ENCODE results near the gene IMPG2. TPM values are rescaled to one million over a fixed set of nuclear protein-coding genes. Genes with fewer than 3 reads are reported as not detected.
A peak's percentile ranks its signal among the peaks of the same experiment; 100 is the strongest.

IMPG2 gene
- total RNA-seq, 1 experiment from 2014 or later, result 0.18 TPM

DNA sequence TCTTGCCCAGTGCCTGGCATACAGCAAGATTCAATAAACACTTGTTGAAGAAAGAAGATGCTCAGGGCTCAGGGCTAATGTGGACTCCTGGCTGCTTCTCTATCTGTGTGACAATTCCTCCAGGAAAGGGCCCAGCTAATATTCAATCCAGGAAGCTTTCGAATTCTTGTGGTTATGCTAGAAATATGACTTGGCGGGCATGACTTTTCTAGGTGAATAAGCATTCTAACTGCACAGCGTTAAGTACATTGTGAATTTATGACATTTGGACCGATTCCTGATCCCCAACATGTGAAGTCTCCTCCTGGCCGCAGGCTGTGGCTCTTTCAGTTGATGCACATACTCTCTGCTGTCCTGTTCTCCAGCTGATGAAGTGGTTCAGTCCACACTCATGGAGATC lies 117.0 kb downstream of the IMPG2 start:
- intact Hi-C loops (cut with micrococcal nuclease), result no loop called here
- ChIA-PET POLR2A (ENCODE audit: unreplicated experiment) (no interaction called here), CTCF (no interaction called here)
- Histone ChIP-seq H3K4me2 (ENCODE audit: low read length) (no peak overlapping the region), H3K79me2 (ENCODE audit: low read length) (no peaks in the 10 kb centered on the region), H4K20me1 (ENCODE audit: low read length) (no peaks in the 10 kb centered on the region), H3K9me3 (ENCODE audit: low read length) (no peaks in the 10 kb centered on the region), H3K36me3 (ENCODE audit: low read depth, low read length) (no peaks in the 10 kb centered on the region), H3K9ac (ENCODE audit: low read length) (no peak overlapping the region), H3K9me2 (replicated peaks; ENCODE audit: low read length) (no peaks in the 10 kb centered on the region), H3K4me3 (ENCODE audit: low read length) (no peak overlapping the region), H3F3A (ENCODE audit: low read length, unreplicated experiment) (no peaks in the 10 kb centered on the region), H3K27me3 (ENCODE audit: low read length) (no peaks in the 10 kb centered on the region), H3K4me1 (ENCODE audit: insufficient read depth, low read length) (peaks cover 12% of the 10 kb centered on the region), H2AFZ (ENCODE audit: low read length) (0 out of 2 replicates have a peak overlapping the region, but pooled peaks have one; percentile 20), H3K27ac (ENCODE audit: low read length) (no peak overlapping the region)
- ATAC-seq, result peak; percentile 76
- no peak for TF ChIP-seq EZH2phosphoT487 (IDR thresholded peaks at IDR 0.05; ENCODE audit: borderline replicate concordance, low read length)
- TF ChIP-seq, protein P1, sequence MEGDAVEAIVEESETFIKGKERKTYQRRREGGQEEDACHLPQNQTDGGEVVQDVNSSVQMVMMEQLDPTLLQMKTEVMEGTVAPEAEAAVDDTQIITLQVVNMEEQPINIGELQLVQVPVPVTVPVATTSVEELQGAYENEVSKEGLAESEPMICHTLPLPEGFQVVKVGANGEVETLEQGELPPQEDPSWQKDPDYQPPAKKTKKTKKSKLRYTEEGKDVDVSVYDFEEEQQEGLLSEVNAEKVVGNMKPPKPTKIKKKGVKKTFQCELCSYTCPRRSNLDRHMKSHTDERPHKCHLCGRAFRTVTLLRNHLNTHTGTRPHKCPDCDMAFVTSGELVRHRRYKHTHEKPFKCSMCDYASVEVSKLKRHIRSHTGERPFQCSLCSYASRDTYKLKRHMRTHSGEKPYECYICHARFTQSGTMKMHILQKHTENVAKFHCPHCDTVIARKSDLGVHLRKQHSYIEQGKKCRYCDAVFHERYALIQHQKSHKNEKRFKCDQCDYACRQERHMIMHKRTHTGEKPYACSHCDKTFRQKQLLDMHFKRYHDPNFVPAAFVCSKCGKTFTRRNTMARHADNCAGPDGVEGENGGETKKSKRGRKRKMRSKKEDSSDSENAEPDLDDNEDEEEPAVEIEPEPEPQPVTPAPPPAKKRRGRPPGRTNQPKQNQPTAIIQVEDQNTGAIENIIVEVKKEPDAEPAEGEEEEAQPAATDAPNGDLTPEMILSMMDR (conservative IDR thresholded peaks at IDR 0.05; ENCODE audit: low read depth, low read length), result no peak
- TF ChIP-seq EZH2 (IDR thresholded peaks at IDR 0.05; ENCODE audit: low read length, unreplicated experiment), result no peak
- BruUV-seq (replicated peaks), result no TSS peak
- peak; percentile 72 for DNase-seq

DNA sequence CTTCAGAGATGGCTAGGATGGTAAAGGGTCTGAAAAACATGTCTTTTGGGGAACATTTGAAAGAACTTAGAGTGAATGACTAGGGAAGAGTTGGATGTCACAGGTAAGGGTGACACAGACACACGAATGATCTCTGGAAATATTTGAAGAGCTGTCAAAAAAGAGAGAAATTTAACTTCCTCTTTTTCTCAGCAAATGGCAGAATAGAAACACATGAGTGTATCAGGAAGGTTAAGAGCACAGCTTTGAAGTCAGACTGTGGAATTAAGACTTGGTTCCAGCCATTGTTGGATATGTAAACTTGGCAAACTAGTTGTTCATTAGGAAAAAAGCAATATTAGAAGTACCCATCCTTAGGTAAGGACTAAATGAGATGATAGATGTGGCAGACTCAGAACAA lies 117.7 kb downstream of the IMPG2 start:
- DNase-seq (no peak), ATAC-seq (no peak)
- Histone ChIP-seq H3K79me2 (ENCODE audit: low read length) (no peaks in the 10 kb centered on the region), H3K4me2 (ENCODE audit: low read length) (no peak overlapping the region), H3K4me1 (ENCODE audit: insufficient read depth, low read length) (peaks cover 12% of the 10 kb centered on the region), H3K9ac (ENCODE audit: low read length) (no peak overlapping the region), H3K4me3 (ENCODE audit: low read length) (no peak overlapping the region), H3K36me3 (ENCODE audit: low read depth, low read length) (no peaks in the 10 kb centered on the region), H3F3A (ENCODE audit: low read length, unreplicated experiment) (no peaks in the 10 kb centered on the region), H3K27ac (ENCODE audit: low read length) (no peak overlapping the region), H4K20me1 (ENCODE audit: low read length) (no peaks in the 10 kb centered on the region), H3K9me2 (replicated peaks; ENCODE audit: low read length) (no peaks in the 10 kb centered on the region), H3K27me3 (ENCODE audit: low read length) (no peaks in the 10 kb centered on the region), H2AFZ (ENCODE audit: low read length) (no peak overlapping the region), H3K9me3 (ENCODE audit: low read length) (no peaks in the 10 kb centered on the region)
- POLR2A ChIA-PET (ENCODE audit: unreplicated experiment), result no interaction called here
- CTCF ChIA-PET, result no interaction called here
- intact Hi-C loops (cut with micrococcal nuclease), result no loop called here
- no TSS peak for BruUV-seq (replicated peaks)
- TF ChIP-seq EZH2 (IDR thresholded peaks at IDR 0.05; ENCODE audit: low read length, unreplicated experiment) (no peak), EZH2phosphoT487 (IDR thresholded peaks at IDR 0.05; ENCODE audit: borderline replicate concordance, low read length) (no peak)
- TF ChIP-seq, protein P1 (conservative IDR thresholded peaks at IDR 0.05; ENCODE audit: low read depth, low read length), result no peak

DNA sequence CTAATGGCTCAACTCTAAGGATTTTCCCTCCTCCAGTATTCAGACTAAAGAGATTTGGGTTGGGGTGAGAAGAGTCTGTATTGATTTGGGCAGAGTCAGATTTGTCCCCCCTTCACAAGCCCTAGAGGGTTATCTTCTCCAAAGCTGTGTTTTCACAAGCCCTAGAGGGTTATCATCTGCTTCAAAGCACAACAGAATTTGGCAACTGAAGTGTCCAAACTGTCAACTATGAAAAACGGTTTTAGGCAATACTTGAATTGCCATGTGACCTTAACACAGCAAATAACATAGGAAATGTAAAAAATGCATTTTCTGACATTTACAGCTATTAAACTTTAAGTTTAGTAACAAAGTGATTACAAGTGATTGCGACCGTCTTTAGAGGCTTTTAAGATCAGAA lies 119.9 kb downstream of the IMPG2 start:
- Histone ChIP-seq H3K4me2 (ENCODE audit: low read length) (no peak overlapping the region), H4K20me1 (ENCODE audit: low read length) (no peaks in the 10 kb centered on the region), H3K9me3 (ENCODE audit: low read length) (no peaks in the 10 kb centered on the region), H3K79me2 (ENCODE audit: low read length) (no peaks in the 10 kb centered on the region), H3K27me3 (ENCODE audit: low read length) (no peaks in the 10 kb centered on the region), H3K36me3 (ENCODE audit: low read depth, low read length) (no peaks in the 10 kb centered on the region), H3K9me2 (replicated peaks; ENCODE audit: low read length) (no peaks in the 10 kb centered on the region), H3F3A (ENCODE audit: low read length, unreplicated experiment) (no peaks in the 10 kb centered on the region), H3K9ac (ENCODE audit: low read length) (no peak overlapping the region), H3K4me1 (ENCODE audit: insufficient read depth, low read length) (peaks cover 31% of the 10 kb centered on the region), H3K4me3 (ENCODE audit: low read length) (no peak overlapping the region), H3K27ac (ENCODE audit: low read length) (no peak overlapping the region), H2AFZ (ENCODE audit: low read length) (no peak overlapping the region)
- ChIA-PET POLR2A (ENCODE audit: unreplicated experiment) (interaction anchor here (0.6 kb wide), 1 partner anchor 9 kb away, joined by 6 read pairs; no protein-coding TSS in a partner anchor), CTCF (interaction anchor here (0.6 kb wide), 1 partner anchor 244 kb away, joined by 4 read pairs; no protein-coding TSS in a partner anchor)
- intact Hi-C loops (cut with micrococcal nuclease), result no loop called here
- BruUV-seq (replicated peaks), result no TSS peak
- ATAC-seq, result no peak
- TF ChIP-seq EZH2 (IDR thresholded peaks at IDR 0.05; ENCODE audit: low read length, unreplicated experiment) (no peak), EZH2phosphoT487 (IDR thresholded peaks at IDR 0.05; ENCODE audit: borderline replicate concordance, low read length) (no peak)
- TF ChIP-seq, protein P1 (conservative IDR thresholded peaks at IDR 0.05; ENCODE audit: low read depth, low read length), result no peak
- no peak for DNase-seq
